H1 (cell line): Measurements from ENCODE around the gene LOXHD1. TPM values are rescaled to one million over a fixed set of nuclear protein-coding genes. Genes with fewer than 3 reads are reported as not detected.

Experiments used
- CTCF ChIA-PET: fragments of 300-600 bp; sonication (Branson Sonifier 250); formaldehyde crosslinking; loops from one replicate; lab custom pipeline; 2021; ENCODE audit not compliant: partially characterized antibody; lab: Charles Lee
- POLR2A ChIA-PET: fragments of 300-600 bp; sonication (Branson Sonifier 250); formaldehyde crosslinking; loops from one replicate; lab custom pipeline; 2021; ENCODE audit warnings: inconsistent platforms; ENCODE audit not compliant: partially characterized antibody; lab: Charles Lee
- DNase-seq, 2 experiments: peaks; one replicate each; pipeline versions ENCODE4 v3.0.0 to v3.0.0-alpha.2; 2010 to 2022; ENCODE audit warnings: low spot score in 2 of 2, low read depth in 1 of 2, mixed read lengths in 1 of 2
- FAIRE-seq: peaks from 2 replicates; lab custom pipeline; 2011; peaks lifted over from hg19 to GRCh38; lab: Jason Lieb, UNC
- H2AFZ ChIP-seq: 2 replicates; pipeline ENCODE4 v1.8.1; 2012; ENCODE audit warnings: low read length, inconsistent platforms
- H2AK5ac ChIP-seq: 2 replicates; pipeline ENCODE4 v1.6.1; 2013; ENCODE audit warnings: low read depth, low read length
- H2BK120ac ChIP-seq: replicated peaks from 2 replicates; pipeline ENCODE3; 2013; ENCODE audit warnings: low read depth, low read length, inconsistent platforms
- H2BK12ac ChIP-seq: 2 replicates; pipeline ENCODE4 v1.6.1; 2013; ENCODE audit warnings: low read depth, low read length
- H2BK15ac ChIP-seq: 2 replicates; pipeline ENCODE4 v1.6.1; 2013; ENCODE audit warnings: low read length
- H2BK20ac ChIP-seq: 2 replicates; pipeline ENCODE4 v1.6.1; 2013; ENCODE audit warnings: low read length
- H2BK5ac ChIP-seq: 2 replicates; pipeline ENCODE4 v1.6.1; 2013; ENCODE audit warnings: low read depth, low read length
- H3K14ac ChIP-seq: 2 replicates; pipeline ENCODE4 v1.6.1; 2013; ENCODE audit warnings: inconsistent platforms; ENCODE audit not compliant: insufficient read length
- H3K18ac ChIP-seq: 2 replicates; pipeline ENCODE4 v1.6.1; 2013; ENCODE audit warnings: low read length; ENCODE audit errors: extremely low read depth
- H3K23ac ChIP-seq: 2 replicates; pipeline ENCODE4 v1.6.1; 2013; ENCODE audit warnings: inconsistent platforms; ENCODE audit not compliant: insufficient read length
- H3K23me2 ChIP-seq: 2 replicates; pipeline ENCODE4 v1.6.1; 2013; ENCODE audit warnings: low read depth, low read length
- H3K27ac ChIP-seq: 2 replicates; pipeline ENCODE4 v1.6.1; 2011; ENCODE audit warnings: low read depth, low read length, inconsistent platforms
- H3K27me3 ChIP-seq, 4 experiments: replicated peaks in 1 of 4; 1 replicate in 1 of 4; 2 replicates in 3 of 4; pipeline versions ENCODE4 v1.6.1 to v1.8.1; 2011 to 2013; ENCODE audit warnings: low read length in 3 of 4, mild to moderate bottlenecking in 3 of 4, inconsistent platforms in 2 of 4, mixed read lengths in 2 of 4, moderate library complexity in 1 of 4; ENCODE audit not compliant: control insufficient read depth in 3 of 4, insufficient read depth in 3 of 4; ENCODE audit errors: extremely low read depth in 1 of 4
- H3K36me3 ChIP-seq, 4 experiments: 2 replicates each; pipeline versions ENCODE4 v1.6.1 to v1.8.1; 2011 to 2013; ENCODE audit warnings: mild to moderate bottlenecking in 4 of 4, low read length in 3 of 4, moderate library complexity in 2 of 4, control low read depth in 1 of 4, inconsistent platforms in 1 of 4; ENCODE audit not compliant: insufficient read depth in 4 of 4, control insufficient read depth in 2 of 4
- H3K4ac ChIP-seq: replicated peaks from 2 replicates; pipeline ENCODE3; 2013; ENCODE audit warnings: low read length, low read depth, mixed read lengths, inconsistent platforms; ENCODE audit not compliant: insufficient read length
- H3K4me1 ChIP-seq, 4 experiments: replicated peaks in 1 of 4; 1 replicate in 1 of 4; 2 replicates in 3 of 4; pipeline versions ENCODE4 v1.6.1 to v1.8.1; 2011 to 2013; ENCODE audit warnings: low read length in 3 of 4, inconsistent platforms in 2 of 4, mixed read lengths in 1 of 4; ENCODE audit not compliant: insufficient read depth in 4 of 4, control insufficient read depth in 3 of 4
- H3K4me2 ChIP-seq, 2 experiments: 2 replicates each; pipeline versions ENCODE4 v1.6.1 to v1.8.1; 2011 to 2013; ENCODE audit warnings: low read depth in 2 of 2, low read length in 2 of 2, control low read depth in 1 of 2, inconsistent platforms in 1 of 2, mild to moderate bottlenecking in 1 of 2; ENCODE audit not compliant: insufficient read depth in 1 of 2
- H3K4me3 ChIP-seq, 4 experiments: fragments of 200-600, 300-600 bp in 1 of 4; sonication (generic), shearing (Covaris generic), sonication (Bioruptor Twin) in 1 of 4; 2 replicates each; pipeline versions ENCODE4 v1.5.1 to v1.8.1; 2011 to 2016; ENCODE audit warnings: low read length in 4 of 4, low read depth in 3 of 4, control low read depth in 2 of 4, inconsistent platforms in 2 of 4, mild to moderate bottlenecking in 2 of 4, mixed read lengths in 1 of 4, moderate library complexity in 1 of 4; ENCODE audit not compliant: insufficient read depth in 2 of 4; ENCODE audit errors: extremely low read depth in 1 of 4
- H3K56ac ChIP-seq: replicated peaks from 2 replicates; pipeline ENCODE3; 2013; ENCODE audit warnings: low read depth, mild to moderate bottlenecking, mixed read lengths, low read length, inconsistent platforms; ENCODE audit not compliant: insufficient read length
- H3K79me1 ChIP-seq: 2 replicates; pipeline ENCODE4 v1.6.1; 2013; ENCODE audit warnings: low read depth, low read length, control low read depth
- H3K79me2 ChIP-seq, 2 experiments: 2 replicates each; pipeline versions ENCODE4 v1.6.1 to v1.8.1; 2012 to 2013; ENCODE audit warnings: low read length in 2 of 2, mild to moderate bottlenecking in 2 of 2, inconsistent platforms in 1 of 2; ENCODE audit not compliant: insufficient read depth in 2 of 2, control insufficient read depth in 1 of 2
- H3K9ac ChIP-seq, 4 experiments: replicated peaks in 1 of 4; 1 replicate in 1 of 4; 2 replicates in 3 of 4; pipeline versions ENCODE4 v1.6.1 to v1.8.1; 2011 to 2013; ENCODE audit warnings: low read depth in 3 of 4, low read length in 3 of 4, control low read depth in 2 of 4, mild to moderate bottlenecking in 2 of 4, moderate library complexity in 2 of 4, inconsistent platforms in 1 of 4; ENCODE audit errors: extremely low read depth in 1 of 4
- H3K9me3 ChIP-seq, 2 experiments: 2 replicates each; pipeline versions ENCODE4 v1.6.1 to v1.8.1; 2012 to 2013; ENCODE audit warnings: mild to moderate bottlenecking in 2 of 2, moderate library complexity in 2 of 2, control low read depth in 1 of 2, inconsistent platforms in 1 of 2, low read depth in 1 of 2, low read length in 1 of 2, mixed read lengths in 1 of 2; ENCODE audit not compliant: insufficient read depth in 2 of 2
- H4K20me1 ChIP-seq, 2 experiments: replicated peaks in 1 of 2; 2 replicates each; pipeline versions ENCODE3 to v1.8.1; 2011 to 2013; ENCODE audit warnings: inconsistent platforms in 2 of 2, low read length in 2 of 2, mild to moderate bottlenecking in 1 of 2; ENCODE audit not compliant: insufficient read depth in 2 of 2, control insufficient read depth in 1 of 2
- H4K5ac ChIP-seq: 2 replicates; pipeline ENCODE4 v1.6.1; 2013; ENCODE audit warnings: low read length, low read depth, mixed read lengths, inconsistent platforms; ENCODE audit not compliant: insufficient read length
- H4K8ac ChIP-seq: 2 replicates; pipeline ENCODE4 v1.8.0; 2013; ENCODE audit warnings: mild to moderate bottlenecking, moderate library complexity, low read length, inconsistent platforms; ENCODE audit not compliant: insufficient read depth; ENCODE audit errors: extremely low read depth
- H4K91ac ChIP-seq: replicated peaks from 2 replicates; pipeline ENCODE3; 2013; ENCODE audit warnings: low read length, mixed read lengths, inconsistent platforms; ENCODE audit not compliant: insufficient read length
- ATF3 ChIP-seq: IDR thresholded peaks from 2 replicates; pipeline ENCODE4 v1.6.1; 2011; ENCODE audit warnings: low read depth, mild to moderate bottlenecking, low read length; ENCODE audit not compliant: insufficient read depth
- CHD2 ChIP-seq: IDR thresholded peaks from 2 replicates; pipeline ENCODE4 v1.6.1; 2012; ENCODE audit warnings: low read length, improper control_type of control experiment
- CTBP2 ChIP-seq: IDR thresholded peaks from 2 replicates; pipeline ENCODE4 v1.7.0; 2011; ENCODE audit warnings: borderline replicate concordance, mild to moderate bottlenecking, moderate library complexity, mixed read lengths, low read length; ENCODE audit not compliant: insufficient read depth, insufficient read length
- EGR1 ChIP-seq: IDR thresholded peaks from 2 replicates; pipeline ENCODE4 v1.6.1; 2011; ENCODE audit warnings: low read depth, low read length, borderline replicate concordance
- EZH2 ChIP-seq: fragments of 200-600 bp; sonication (generic); IDR thresholded peaks from 2 replicates; pipeline ENCODE4 v1.7.1; 2012; ENCODE audit warnings: low read depth, mild to moderate bottlenecking, moderate library complexity, low read length, inconsistent platforms; ENCODE audit not compliant: severe bottlenecking
- JUND ChIP-seq: IDR thresholded peaks from 2 replicates; pipeline ENCODE4 v1.6.1; 2011; ENCODE audit warnings: mild to moderate bottlenecking, improper control_type of control experiment, low read length
- KDM5A ChIP-seq: fragments of 200-600 bp; IDR thresholded peaks from 2 replicates; pipeline ENCODE4 v1.7.1; 2012; ENCODE audit warnings: mild to moderate bottlenecking, low read length, inconsistent platforms, mixed read lengths
- SIRT6 ChIP-seq: IDR thresholded peaks from one replicate; pipeline ENCODE4 v1.7.1; 2012; ENCODE audit warnings: low read length, inconsistent platforms
- WGBS, 2 experiments: shearing (Covaris generic) in 1 of 2; methylation state at CpG; one replicate each; pipeline versions ENCODE4 v1.1.6 to v1.1.7; 2013 to 2015; ENCODE audit warnings: low lambda C conversion rate in 2 of 2, mixed read lengths in 2 of 2, inconsistent platforms in 1 of 2, low coverage in 1 of 2, missing lambda C conversion rate in 1 of 2; ENCODE audit not compliant: insufficient replicate concordance in 2 of 2, insufficient coverage in 1 of 2, insufficient read length in 1 of 2; ENCODE audit errors: extremely low coverage in 1 of 2, missing lambda C conversion rate in 1 of 2; 5-methylcytosine and 5-hydroxymethylcytosine counted together
- polyA plus RNA-seq, 7 experiments: library from polyadenylated mRNA; depleted of rRNA in 3 of 7; stranded (reverse) in 5 of 7; unstranded in 2 of 7; fragments of >200 nt in 5 of 7; fragments of 200-250 nt in 2 of 7; gene quantifications; 1 replicate in 5 of 7; 2 replicates in 1 of 7; 4 replicates in 1 of 7; pipeline versions ENCODE4 v1.2.1 to v1.2.3, GENCODE V29; 2011 to 2013; ENCODE audit warnings: missing spikeins in 2 of 7, mixed read lengths in 2 of 7
- total RNA-seq: library from RNA; stranded (reverse); fragmentation: NEBNext Ultra II Directional; extraction: Animal tissue kit (Norgen Biotek cat#: 25700); gene quantifications from 2 replicates; pipeline ENCODE4 v1.2.1, GENCODE V29; 2021

LOXHD1 gene
- total and polyA plus RNA-seq, 2 of the 8 experiments (the other 6 are each of a cell fraction or from before 2014, with no cell fraction given): 0.02 TPM; not detected in 1

- no peak overlapping the region for H4K5ac ChIP-seq
- H3K36me3 ChIP-seq: no peaks in the 10 kb centered on the region
- no peak overlapping the region for H3K9ac ChIP-seq
- H3K23ac ChIP-seq: no peak overlapping the region
- DNase-seq (no peak), FAIRE-seq (no peak)
- no peak overlapping the region for H2BK120ac ChIP-seq
- no peak overlapping the region for H3K27ac ChIP-seq
- ChIA-PET POLR2A (no interaction called here), CTCF (interaction anchor here (1.0 to 1.9 kb wide), 5 partner anchors 11 to 23 kb away, joined by 3 to 7 read pairs (median 4); no protein-coding TSS in a partner anchor)
- no peaks in the 10 kb centered on the region for H3K79me1 ChIP-seq
- no peaks in the 10 kb centered on the region for H3K23me2 ChIP-seq
- H3K56ac ChIP-seq: no peak overlapping the region
- H3K27me3 ChIP-seq: no peaks in the 10 kb centered on the region
- no peak overlapping the region for H3K4me2 ChIP-seq
- H3K79me2 ChIP-seq: no peaks in the 10 kb centered on the region
- no peak overlapping the region for H2BK5ac ChIP-seq
- no peak overlapping the region for H4K91ac ChIP-seq
- no peak for TF ChIP-seq EGR1
- TF ChIP-seq EZH2: no peak
- no peak for TF ChIP-seq CHD2
- no peak for TF ChIP-seq ATF3
- no peak for TF ChIP-seq SIRT6
- no peak for TF ChIP-seq CTBP2
- TF ChIP-seq JUND: no peak
- no peak for TF ChIP-seq KDM5A
- no peak overlapping the region for H3K14ac ChIP-seq
- no peak overlapping the region for H2AFZ ChIP-seq
- no peak overlapping the region for H4K8ac ChIP-seq
- 91% methylated on average over 6 of the region's 6 CpGs; no CpG with 5 or more reads in 1 of the 2 experiments for WGBS, 2 experiments
- no peak overlapping the region for H2BK20ac ChIP-seq
- H2BK12ac ChIP-seq: no peak overlapping the region
- H4K20me1 ChIP-seq: no peaks in the 10 kb centered on the region
- H2BK15ac ChIP-seq: no peak overlapping the region
- H3K9me3 ChIP-seq: no peaks in the 10 kb centered on the region
- H2AK5ac ChIP-seq: no peak overlapping the region; the same call in 1 of the 2 replicates
- no peak overlapping the region for H3K4ac ChIP-seq
- no peaks in the 10 kb centered on the region for H3K4me1 ChIP-seq
- H3K18ac ChIP-seq: no peak overlapping the region
- no peak overlapping the region for H3K4me3 ChIP-seq
These were observed 17.6 kb downstream of the LOXHD1 start for GRCh38 chr18:46639386-46639785.
